NCI-H2107 (cell line): ENCODE results near the gene TAF6.

Experiments
- DNase-seq: peaks from one replicate; lab custom pipeline; 2025; lab: John Stamatoyannopoulos, UW

The TAF6 gene

DNA sequence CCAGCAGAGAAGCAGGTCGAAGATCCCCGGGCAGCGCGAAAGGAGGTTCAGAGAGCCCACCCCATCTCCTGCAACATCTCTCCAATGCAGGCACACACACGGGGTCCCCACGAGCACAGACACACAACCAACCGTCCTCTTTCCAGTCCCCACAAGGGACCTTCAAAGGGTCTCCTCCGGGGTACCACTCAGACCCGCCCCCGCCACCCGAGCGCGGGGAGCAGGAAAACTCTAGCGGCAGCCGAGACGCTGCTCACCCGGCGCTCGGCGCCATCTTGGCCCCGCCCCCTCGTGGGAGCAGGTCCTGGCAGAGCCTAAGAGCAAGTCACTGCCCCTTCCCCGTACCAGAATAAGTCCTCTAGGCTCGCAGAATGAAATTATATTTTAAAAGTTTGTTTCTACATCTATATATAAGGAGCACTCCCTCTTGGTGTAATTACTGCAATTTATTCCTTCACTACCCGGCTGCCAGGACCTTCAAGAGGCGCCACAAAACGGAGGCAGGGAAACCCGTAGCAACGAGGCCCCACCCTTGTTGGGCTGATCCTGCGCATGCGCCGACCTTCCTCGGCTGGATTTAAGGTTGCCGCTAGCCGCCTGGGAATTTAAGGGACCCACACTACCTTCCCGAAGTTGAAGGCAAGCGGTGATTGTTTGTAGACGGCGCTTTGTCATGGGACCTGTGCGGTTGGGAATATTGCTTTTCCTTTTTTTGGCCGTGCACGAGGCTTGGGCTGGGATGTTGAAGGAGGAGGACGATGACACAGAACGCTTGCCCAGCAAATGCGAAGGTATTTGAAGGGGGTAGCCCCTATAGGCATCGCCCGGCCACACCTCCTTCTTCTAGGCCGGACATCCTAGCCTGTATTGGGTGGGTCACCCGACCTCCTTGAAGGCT, at the start of gene TAF6, which contains the start of gene CNPY4:
TAF6 (minus strand) TSS at position 287 of the 898 bp plus-strand sequence. CDS start 5,149 bp downstream, outside the sequence.
CNPY4 (plus strand) TSS at position 563 of the 898 bp plus-strand sequence; CDS start at position 674, 111 bp downstream.
- DNase-seq = peak; percentile 98

DNA sequence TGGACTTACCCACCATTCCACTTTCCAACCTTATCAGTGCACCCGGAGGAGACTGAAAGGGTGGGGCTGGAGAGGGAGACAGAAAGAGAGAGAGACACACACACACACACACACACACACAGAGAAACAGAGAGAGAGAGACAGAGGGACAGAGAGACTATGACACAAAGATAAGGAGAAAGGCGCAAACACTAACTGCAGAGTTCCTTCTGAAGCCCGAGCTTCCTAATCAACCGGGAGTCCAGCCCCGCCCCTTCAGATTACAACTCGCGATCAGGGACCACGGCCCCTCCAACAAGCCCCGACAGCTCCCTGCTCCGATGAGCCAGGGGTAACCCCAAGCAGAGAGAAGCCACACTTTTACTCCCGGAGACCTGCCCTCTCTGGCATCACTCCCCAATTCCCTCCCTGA, 48.8 kb upstream of the TAF6 start:
- no peak for DNase-seq

DNA sequence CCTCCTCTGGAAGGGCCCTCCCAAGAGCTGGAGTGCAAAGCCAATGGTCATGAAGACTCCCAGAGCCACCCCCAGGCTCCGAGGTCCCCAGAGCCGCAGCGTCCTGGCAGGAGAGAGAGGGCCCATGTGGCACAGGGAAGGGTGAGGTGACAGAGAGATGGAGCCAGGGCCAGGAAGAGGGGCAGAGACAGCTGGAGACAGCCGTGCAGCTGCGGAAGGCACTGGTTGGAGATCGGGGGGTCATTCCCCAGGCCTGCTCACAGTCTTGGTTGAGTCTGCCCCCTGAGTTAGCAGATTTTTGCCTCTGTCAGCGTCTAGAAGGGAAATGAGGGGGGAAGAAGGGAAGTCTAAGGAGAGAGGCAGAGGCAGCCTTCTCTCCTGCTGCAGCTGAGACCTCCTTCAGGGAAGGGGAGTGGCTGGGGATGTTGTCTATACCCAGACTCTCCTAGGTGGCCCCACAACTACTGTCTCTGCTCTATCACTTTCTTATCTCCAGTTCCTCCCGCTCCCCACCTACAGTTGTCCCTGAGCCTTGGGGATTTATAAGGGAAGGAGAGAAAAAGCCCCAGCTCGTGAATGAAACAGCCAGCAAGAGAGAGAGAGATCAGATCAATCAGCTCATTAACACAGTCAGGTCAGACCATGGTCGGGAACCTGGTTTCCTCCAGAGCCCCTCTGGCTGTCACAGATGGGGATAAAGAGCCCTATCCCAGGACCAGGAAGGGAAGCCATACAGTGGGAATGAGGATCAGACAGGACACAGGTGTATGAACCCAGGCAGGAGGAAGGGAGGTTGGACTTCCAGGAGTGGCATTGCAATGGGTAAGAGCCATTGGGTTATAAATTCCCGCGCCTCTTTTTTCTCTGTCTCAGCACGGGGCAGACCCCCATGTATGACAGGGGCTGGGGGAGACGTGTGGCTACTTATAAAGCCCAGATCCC, 48.1 kb upstream of the TAF6 start:
- DNase-seq = no peak

DNA sequence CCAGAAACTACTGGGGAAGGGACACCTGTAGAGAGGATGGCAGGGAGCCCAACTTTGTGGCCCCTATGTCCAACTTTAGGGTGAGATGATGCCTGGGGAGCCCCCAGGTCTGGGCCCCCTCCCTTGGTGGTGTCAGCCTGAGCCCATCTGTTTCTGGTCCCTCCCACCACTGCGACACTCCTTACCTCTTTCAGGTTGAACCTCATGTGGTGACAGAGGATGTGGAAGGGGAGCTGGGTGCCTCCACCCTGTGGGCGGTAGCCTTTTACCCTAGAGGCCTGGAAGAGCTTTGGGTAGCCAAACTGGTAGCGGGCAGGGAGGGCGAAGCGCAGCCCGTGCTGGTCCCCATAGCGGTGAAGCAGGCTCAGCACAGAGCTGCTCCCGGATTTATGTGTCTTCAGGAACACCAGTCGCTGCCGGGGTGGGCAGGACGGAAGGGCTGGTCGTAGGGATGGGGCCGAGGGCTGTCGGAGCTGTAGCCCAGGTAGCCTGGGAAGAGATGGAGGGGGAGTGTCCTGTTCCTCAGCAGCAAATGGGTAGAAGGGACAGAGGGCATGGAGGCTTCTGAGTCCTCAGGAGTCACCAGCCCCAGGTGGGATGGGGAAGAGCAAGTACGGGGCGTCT, 47.3 kb upstream of the TAF6 start:
- no peak for DNase-seq

DNA sequence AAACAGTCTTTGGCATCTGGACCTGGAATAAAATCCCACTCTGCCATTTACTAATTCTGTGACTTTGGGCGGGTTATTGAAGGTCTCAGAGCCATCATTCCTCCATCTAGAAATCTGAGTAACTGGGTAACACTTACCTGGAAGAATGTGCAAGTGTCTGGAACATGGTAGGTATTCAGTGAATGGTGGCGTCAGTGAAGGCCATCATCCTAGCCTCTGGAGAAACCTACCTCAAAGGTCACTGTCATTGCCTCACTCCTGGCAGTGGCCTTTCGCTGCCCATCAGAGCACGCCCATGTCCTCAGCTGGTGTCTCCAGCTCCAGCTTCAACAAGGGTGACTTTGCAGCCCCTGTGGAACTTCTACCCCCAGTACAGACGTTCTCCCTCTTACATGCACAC, 44.7 kb upstream of the TAF6 start:
- DNase-seq = no peak

DNA sequence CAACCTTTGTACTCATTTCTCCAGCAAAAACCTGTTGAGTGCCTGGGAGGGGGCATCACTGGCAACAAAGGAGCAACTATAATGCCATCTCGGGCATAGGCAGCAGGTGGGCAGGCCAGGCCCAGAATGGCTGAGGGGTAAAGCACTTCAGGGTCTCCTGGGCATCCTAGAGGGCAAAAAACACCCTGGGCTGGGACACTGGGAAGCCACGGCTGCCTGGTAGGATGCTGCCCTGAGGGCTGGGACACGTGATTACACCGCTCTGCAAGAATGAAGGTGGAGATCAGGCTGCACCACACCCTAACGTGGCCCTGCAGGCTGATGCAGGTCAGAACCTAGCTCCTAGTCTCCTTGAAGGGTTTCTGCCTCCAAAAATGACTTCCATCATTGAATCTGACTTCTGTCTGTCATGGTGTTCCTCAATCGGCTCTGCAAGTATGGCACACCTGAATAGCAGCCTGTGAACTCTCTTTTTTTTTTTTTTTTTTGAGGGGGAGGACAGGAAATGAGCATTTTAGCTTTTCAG, 43.9 kb upstream of the TAF6 start:
- DNase-seq = no peak

DNA sequence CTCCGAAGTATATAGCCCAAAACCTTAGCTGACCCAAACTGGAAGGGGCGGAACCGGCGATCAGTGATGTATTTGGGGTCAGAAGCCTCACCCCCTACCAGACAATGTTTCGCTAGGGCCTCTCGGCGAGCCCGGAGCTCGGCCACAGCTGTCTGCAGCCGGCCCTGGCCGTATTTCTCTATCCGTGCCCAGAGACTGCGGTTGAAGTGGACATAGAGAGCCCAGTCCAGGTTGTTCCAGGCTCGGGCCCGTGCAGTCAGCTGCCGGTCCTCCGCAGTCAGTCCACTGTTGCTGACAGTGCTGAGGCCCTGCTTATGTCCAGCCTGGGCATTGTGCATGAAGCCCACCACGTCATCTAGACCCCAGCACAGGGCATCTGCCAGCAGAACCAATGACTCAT, 40.9 kb upstream of the TAF6 start:
- DNase-seq = no peak

DNA sequence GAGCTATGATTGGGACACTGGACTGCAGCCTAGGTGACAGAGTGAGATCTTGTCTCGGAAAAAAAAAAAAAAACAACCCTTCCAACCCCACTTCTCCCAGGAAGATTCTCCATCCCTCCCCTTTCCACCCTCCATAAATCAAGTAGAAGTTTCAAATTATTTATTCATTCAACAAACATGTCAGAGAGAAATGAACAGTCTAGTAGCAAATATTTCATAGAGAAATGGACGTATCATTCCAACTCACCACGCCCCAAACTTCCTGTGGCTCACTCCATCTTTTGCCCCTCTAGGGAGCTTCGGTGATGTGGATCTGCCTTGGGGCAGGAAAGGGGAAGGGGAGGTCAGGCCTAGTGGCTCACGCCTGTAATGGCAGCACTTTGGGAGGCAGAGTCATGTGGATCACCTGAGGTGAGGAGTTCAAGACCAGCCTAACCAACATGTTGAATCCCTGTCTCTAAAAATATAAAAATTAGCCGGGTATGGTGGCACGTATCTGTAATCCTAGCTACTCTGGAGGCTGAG, 40.0 kb upstream of the TAF6 start:
- no peak for DNase-seq

DNA sequence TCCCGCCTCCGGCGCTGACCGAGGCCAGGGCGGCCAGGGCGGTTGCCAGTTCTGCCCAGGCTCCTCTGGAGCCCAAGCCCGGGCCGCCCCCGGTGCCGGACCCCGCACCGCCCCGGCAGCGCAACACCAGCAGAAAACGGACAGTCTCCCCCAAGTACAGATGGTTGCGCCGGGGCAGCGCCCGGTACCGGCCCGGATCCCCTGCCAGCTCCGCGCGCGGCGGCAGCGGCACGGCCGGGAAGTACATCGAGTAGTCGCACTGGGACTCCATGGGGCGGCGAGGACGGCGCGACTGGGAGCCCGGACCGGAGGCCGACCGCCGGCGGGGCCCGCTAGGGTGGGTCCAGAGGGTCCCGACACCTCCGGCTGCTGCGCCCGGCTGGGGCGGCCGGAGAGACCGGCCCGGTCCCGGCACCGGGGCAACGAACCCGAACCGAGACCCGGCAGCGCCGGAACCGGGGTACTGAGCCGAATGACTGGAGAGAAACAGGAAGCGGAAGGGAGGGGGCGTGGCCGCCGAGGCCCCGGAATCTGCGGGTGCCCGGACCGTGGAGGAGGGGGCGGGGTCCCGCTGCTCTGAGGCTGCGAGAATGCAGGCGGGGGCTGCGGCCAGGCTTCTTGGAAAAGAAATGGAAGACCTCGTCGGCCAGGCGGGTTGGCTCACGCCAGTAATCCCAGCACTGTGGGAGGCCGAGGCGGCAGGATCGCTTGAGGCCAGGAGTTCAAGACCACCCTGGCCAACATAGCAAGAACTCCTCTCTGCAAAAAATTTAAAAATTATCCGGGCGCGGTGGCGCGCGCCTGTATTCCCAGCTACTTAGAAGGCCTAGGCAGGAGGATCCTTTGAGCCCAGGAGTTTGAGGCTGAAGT, 39.3 kb upstream of the TAF6 start, which contains the start of gene TRAPPC14:
TRAPPC14 (minus strand) TSS at position 495 of the 870 bp plus-strand sequence; CDS start at position 271, 224 bp downstream.
- DNase-seq = peak; percentile 46

DNA sequence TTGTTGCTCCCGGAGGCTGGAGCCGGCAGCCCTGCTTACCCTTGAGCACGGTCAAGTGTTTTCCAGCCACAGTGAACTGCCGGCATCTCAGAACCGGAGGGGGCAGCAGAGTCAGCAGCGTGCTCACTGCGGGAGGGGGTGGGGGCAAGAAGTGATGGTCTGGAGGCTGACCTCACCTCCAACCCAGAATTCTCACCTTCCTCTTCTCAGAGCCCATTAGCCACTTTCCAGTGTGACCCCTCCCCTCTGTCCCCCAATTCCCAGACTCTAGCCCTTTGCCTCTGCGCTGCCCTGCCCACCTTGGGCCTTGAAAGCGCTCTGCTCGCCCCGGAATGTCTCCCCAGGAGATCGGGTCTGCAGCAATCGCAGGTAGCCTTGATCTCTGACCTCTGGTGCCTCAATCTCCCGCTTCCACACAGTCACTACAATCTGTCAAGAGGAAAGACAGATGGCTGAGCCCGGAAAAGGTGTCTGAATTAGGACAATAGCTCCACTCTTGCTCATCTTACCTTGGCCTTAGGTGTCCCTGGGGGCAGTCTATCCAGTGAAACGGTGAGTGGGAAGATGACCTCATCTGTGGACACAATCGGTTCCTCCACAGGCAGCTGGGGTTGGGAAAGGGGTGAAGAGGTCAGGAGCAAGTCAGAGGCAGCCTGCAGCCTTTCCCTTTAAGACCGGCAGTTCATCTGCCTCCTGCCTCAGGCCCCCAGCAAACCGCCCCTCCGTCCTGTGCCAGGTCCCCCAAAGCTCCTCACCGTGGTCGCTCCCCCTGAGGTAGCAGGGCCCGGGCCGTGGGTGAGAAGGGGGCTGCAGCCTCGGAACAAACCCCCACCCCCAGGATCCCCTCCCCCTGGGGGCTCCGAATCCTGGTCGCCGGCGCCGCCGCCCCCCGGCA, 38.4 kb upstream of the TAF6 start:
- DNase-seq = no peak

DNA sequence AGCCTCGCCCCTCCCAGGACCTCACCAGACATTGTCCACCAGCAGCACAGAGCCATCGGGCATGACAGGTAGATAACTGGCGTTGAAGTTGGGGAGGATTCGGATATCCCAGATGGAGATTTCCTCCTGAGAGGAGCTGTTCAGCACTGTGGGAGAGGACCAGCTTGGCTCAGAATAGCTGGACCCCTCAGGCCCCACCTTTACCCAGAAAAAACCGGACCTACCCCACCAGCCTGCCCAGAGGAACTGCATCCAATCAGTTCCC, 37.8 kb upstream of the TAF6 start:
- no peak for DNase-seq

DNA sequence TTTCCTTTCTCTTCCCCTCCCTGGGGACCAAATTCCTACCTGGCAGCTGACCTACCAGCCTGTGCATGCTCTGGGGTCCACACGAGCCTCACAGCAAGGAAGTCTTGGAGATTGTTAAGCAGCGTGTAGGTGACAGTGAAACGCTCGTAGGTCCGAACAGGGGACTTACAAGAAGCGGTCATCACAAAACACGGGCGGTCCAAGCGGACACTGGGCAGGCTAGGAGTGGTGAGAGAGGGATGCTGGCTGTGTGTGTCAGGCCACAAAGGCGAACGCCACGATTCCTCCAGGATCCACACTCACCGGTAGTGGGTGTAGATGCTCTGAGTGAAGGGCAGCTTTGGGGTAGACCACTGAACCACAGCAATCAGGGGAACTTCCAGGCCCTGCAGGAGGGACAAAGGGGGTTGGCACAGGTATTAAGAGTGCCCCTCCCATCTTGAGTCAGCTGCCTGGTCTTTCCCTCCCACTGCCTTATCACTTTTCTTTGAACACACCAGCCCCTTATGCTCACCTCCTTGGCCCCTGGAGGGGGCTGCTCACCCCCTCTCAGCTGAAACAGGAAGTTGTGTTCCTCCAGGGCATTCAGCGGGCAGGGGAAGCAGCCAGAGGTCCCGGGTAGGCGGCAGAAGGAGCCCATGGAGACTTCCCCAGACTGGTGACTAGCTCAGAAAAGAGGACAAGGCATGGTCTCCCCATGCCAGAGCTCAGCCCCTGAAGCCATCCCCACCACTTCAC, 37.3 kb upstream of the TAF6 start:
- no peak for DNase-seq

DNA sequence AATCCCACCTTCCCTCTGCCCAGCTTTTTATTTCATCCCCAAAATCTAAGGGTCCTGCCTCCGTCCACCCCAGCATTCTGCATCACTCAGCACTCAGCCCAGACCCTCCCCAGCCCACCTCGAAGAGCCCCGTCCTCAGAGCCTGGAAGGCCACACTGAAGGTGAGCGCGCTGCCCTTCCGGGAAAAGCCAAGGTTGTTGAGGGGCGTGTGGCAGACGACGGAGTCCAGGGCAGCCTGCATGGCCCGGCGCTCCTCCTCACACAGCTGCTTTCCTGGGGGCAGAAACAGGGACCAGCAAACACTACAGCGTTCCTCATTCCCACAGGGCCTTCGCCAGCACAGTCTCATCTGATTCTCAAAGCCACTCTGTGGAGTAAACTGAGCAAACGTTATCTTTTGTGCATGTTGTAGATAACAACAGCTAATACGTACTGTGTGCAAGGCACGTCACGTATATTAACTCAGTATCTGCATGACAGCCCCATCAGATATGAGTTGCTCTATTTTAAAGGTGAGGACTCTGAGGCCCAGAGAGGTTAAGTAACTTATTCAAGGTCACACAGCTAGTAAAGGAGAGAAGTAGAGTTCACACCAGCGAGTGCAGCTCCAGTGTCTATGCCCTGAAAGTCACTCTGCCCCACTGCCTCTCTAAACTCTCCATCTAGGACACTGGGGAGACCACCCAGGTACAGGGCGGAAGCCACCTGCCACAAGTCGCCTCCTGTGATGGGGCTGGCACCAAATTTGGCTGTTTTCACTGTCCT, 36.6 kb upstream of the TAF6 start:
- no peak for DNase-seq

DNA sequence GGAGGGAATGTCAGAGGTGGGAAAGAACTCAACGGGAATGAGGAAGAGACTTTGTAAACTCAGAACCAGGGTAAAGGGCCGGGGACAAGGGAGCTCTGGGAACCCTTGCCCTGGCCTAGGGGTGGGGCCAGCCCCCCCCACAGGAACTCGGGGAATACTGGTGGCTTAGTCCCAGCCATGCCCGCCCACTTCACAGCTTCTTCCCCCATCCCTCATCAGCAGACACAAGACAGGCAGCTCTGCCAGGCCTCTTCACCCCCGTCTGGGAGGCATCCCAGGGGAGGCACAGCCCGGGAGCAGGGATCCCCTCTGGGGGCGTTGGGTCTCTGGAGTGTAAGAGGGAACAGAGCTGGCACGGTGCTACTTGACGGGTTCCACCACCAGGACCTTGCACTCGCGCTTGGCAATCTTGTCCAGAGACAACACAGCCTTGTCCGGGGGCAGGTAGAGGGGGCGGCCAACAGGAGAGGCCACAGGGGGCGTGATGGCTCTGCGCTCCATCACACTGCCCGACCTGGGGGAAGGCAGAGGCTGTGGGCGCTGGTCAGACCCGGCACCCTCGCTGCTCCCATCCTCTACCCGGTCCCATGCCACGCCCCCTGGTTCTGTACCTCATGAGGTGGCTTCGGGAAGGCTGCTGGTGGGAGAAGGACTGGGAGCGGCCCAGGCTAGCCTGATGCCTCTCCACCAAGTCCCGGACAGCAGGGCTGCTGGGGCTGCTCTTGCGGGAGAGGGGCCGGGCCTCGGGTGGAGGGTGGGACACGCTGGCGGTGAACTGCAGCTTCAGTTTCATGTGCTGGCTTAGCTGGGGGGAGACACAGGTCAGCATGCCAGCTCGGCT, 35.7 kb upstream of the TAF6 start:
- DNase-seq = no peak

DNA sequence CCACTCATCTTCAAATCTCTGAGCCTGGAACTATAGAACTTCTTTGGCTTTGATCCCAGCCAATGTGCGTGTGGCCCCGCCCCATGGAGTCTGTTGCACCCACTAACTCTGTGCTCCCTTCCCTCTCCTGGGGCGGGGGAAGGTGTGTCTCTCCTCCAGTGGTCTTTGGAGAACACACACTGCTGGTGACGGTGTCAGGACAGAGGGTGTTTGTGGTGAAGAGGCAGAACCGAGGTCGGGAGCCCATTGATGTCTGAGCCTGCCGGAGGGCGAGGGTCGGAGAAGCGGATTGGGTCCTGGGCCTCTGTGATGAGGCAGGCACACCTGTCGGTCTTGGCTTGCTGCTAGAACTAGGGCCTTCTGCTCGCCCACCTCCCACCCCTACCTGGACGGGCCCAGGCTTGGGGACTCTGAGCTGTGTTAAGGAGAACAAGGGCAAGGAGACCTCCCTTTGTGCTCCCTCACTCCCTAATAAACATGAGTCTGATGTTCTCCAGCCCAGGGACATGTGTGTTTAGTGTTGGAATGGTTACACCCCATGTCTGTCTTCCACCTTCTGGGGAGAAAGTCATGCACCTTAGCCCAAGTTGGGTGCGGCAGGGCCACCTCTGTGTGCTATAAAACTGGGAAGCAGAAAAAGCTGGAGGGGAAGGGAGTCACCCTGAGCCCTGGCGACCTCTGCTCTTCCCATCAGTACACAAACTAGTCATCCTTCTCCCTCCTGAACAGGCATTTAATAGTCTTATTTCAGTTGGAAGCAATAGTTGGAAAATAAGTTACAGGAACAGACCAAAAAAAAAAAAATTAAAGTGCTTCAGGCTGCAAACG, 34.8 kb upstream of the TAF6 start:
- no peak for DNase-seq

DNA sequence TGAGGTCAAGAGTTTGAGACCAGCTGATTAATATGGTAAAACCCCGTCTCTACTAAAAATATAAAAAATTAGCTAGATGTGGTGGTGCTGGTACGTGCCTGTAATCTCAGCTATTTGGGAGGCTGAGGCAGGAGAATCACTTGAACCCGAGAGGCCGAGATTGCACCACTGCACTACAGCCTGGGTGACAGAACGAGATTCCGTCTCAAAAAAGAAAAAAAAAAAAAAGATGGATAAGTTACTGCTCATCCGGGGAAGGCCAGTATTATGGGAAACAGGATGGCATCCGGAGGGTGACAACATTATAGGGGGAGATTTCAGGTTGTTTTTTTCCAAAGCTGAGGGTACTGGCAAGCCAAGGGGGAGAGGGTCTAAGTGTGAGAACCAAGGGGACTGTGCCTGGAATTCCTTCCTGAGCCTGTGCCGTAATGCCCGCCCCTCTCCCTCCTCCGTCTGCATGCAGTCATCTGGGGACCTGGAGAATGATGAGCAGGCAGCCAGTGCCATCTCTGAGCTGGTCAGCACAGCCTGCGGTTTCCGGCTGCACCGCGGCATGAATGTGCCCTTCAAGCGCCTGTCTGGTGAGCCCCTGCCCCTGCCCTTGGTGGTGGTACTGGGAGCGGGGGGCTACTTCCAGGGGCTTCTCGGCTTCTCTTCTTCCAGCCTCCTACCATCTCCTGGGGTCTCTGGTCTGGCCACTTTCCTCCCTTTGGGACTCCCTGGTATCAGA, 33.9 kb upstream of the TAF6 start:
- no peak for DNase-seq
